ENCODE results near the gene IL1RL2.

IL1RL2 gene

DNA sequence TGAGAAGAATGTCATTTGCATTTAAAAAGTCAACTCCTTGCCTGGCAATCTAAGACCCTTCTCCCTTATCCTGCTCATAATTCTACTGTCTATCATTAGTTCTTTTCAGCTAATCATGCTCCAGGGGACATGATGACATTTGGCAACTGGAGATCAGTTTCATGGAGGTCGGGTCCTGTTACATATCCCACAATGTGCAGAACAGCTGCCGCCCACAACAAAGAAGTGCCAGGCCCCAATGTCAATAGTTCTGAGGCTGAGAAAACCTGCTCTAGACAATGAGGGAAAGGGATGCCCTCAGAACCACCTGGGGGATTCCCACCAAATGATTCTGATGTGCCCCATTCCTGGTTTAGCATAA, 71.2 kb downstream of the IL1RL2 start:
- TF ChIP-seq, protein P1, sequence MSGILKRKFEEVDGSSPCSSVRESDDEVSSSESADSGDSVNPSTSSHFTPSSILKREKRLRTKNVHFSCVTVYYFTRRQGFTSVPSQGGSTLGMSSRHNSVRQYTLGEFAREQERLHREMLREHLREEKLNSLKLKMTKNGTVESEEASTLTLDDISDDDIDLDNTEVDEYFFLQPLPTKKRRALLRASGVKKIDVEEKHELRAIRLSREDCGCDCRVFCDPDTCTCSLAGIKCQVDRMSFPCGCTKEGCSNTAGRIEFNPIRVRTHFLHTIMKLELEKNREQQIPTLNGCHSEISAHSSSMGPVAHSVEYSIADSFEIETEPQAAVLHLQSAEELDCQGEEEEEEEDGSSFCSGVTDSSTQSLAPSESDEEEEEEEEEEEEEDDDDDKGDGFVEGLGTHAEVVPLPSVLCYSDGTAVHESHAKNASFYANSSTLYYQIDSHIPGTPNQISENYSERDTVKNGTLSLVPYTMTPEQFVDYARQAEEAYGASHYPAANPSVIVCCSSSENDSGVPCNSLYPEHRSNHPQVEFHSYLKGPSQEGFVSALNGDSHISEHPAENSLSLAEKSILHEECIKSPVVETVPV (CRISPR knock-in tag; IDR thresholded peaks at IDR 0.05), result no peak
- TF ChIP-seq BACH2 (CRISPR knock-in tag; IDR thresholded peaks at IDR 0.05; ENCODE audit: borderline replicate concordance) (no peak), ARNTL (CRISPR knock-in tag; IDR thresholded peaks at IDR 0.05; ENCODE audit: borderline replicate concordance, low read depth) (no peak), ZNF70 (CRISPR knock-in tag; IDR thresholded peaks at IDR 0.05) (no peak), ZC3H10 (CRISPR knock-in tag; IDR thresholded peaks at IDR 0.05) (no peak), ZFP30 (CRISPR knock-in tag; IDR thresholded peaks at IDR 0.05) (no peak), ISL1 (CRISPR knock-in tag; IDR thresholded peaks at IDR 0.05) (no peak), PPARA (CRISPR knock-in tag; IDR thresholded peaks at IDR 0.05; ENCODE audit: borderline replicate concordance) (no peak), ZFP3 (CRISPR knock-in tag; IDR thresholded peaks at IDR 0.05) (no peak), RARB (CRISPR knock-in tag; IDR thresholded peaks at IDR 0.05) (no peak)
- TF ChIP-seq, protein P2, sequence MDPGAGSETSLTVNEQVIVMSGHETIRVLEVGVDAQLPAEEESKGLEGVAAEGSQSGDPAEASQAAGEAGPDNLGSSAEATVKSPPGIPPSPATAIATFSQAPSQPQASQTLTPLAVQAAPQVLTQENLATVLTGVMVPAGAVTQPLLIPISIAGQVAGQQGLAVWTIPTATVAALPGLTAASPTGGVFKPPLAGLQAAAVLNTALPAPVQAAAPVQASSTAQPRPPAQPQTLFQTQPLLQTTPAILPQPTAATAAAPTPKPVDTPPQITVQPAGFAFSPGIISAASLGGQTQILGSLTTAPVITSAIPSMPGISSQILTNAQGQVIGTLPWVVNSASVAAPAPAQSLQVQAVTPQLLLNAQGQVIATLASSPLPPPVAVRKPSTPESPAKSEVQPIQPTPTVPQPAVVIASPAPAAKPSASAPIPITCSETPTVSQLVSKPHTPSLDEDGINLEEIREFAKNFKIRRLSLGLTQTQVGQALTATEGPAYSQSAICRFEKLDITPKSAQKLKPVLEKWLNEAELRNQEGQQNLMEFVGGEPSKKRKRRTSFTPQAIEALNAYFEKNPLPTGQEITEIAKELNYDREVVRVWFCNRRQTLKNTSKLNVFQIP (CRISPR knock-in tag; IDR thresholded peaks at IDR 0.05; ENCODE audit: borderline replicate concordance, low read depth), result no peak
- ATAC-seq, result no peak

DNA sequence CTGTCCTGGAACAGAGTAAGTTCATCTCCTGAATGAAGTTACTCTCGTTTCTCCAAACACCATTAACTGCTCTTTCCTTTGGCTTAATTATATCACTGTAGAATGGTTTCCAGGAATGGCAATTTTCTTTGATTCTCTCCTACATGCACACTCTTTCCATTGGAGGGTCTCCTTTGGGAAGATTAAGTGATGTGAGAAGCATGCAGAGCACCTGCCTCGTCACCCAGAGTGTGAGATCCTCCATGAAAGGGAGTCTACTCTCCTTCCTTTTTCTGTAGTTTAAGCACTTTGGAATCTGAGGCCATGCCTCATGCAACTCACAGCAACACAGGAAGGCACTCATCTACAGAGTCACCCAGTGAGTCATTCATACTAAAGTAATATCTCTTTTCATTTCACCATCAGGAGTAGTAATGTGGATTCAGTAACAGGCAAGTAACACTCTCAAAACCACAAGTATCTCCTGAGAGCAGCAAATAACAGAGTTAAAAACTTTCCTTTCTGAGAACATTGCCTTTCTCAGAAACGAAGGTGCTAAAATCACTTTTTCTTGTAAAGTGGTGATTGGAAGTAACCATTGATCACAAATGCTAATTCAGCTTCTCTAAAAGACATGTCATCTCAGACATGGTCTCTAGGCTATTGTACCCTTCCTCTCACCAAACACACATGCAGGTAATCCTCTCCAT, 71.7 kb downstream of the IL1RL2 start:
- ATAC-seq, result peak; percentile 89

DNA sequence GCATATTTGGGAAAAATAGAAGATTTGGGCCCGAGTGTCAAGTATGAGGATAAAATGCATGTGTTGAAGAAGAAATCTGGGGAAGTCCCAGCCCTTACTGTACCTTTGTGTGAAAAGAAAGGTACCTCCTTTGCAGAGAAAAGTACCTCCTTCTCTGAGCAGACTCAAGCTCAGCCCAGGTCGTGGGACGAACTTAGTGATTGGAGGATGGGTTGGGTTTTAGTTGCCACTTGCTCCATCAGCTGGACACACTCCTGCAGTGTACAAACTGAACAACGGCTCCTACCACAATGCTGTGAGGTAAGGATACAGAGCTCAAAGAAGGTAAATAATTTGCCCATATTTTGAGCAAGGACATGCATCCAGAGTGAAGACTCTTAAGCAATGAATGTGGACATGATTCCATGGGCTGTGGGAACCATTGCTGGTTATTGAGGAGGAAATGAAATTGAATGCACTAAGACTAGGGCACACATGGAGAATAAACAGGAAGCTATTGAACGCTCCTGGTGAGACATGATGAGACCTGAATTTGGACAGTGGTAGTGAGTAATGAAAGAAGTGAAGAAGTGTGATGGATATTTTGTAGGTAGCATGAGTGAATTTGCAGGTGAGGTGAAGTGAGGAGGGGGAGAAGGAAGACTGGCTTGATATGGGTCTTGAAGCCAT, 74.8 kb downstream of the IL1RL2 start:
- no peak for TF ChIP-seq ARNTL (CRISPR knock-in tag; IDR thresholded peaks at IDR 0.05; ENCODE audit: borderline replicate concordance, low read depth)
- TF ChIP-seq ISL1 (CRISPR knock-in tag; IDR thresholded peaks at IDR 0.05), result no peak
- TF ChIP-seq RARB (CRISPR knock-in tag; IDR thresholded peaks at IDR 0.05), result no peak
- TF ChIP-seq ZFP30 (CRISPR knock-in tag; IDR thresholded peaks at IDR 0.05), result no peak
- TF ChIP-seq SNAI2 (CRISPR knock-in tag; IDR thresholded peaks at IDR 0.05), result no peak
- TF ChIP-seq GLIS3 (CRISPR knock-in tag; IDR thresholded peaks at IDR 0.05), result no peak
- TF ChIP-seq, protein P3, sequence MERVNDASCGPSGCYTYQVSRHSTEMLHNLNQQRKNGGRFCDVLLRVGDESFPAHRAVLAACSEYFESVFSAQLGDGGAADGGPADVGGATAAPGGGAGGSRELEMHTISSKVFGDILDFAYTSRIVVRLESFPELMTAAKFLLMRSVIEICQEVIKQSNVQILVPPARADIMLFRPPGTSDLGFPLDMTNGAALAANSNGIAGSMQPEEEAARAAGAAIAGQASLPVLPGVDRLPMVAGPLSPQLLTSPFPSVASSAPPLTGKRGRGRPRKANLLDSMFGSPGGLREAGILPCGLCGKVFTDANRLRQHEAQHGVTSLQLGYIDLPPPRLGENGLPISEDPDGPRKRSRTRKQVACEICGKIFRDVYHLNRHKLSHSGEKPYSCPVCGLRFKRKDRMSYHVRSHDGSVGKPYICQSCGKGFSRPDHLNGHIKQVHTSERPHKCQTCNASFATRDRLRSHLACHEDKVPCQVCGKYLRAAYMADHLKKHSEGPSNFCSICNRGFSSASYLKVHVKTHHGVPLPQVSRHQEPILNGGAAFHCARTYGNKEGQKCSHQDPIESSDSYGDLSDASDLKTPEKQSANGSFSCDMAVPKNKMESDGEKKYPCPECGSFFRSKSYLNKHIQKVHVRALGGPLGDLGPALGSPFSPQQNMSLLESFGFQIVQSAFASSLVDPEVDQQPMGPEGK (CRISPR knock-in tag; IDR thresholded peaks at IDR 0.05; ENCODE audit: borderline replicate concordance), result no peak
- TF ChIP-seq TOX (CRISPR knock-in tag; IDR thresholded peaks at IDR 0.05; ENCODE audit: borderline replicate concordance), result no peak
- ATAC-seq, result no peak

More for the DNA sequence above, 71.7 kb downstream of the IL1RL2 start:
- TF ChIP-seq ZC3H10 (CRISPR knock-in tag; IDR thresholded peaks at IDR 0.05) (0 out of 2 replicates have a peak, but pooled peaks have one; percentile 55), TOX (CRISPR knock-in tag; IDR thresholded peaks at IDR 0.05; ENCODE audit: borderline replicate concordance) (peak; percentile 45; the same call in 1 of the 2 replicates), OSR1 (CRISPR knock-in tag; IDR thresholded peaks at IDR 0.05) (peak; percentile 80; the same call in 1 of the 2 replicates)
- TF ChIP-seq, protein P4, sequence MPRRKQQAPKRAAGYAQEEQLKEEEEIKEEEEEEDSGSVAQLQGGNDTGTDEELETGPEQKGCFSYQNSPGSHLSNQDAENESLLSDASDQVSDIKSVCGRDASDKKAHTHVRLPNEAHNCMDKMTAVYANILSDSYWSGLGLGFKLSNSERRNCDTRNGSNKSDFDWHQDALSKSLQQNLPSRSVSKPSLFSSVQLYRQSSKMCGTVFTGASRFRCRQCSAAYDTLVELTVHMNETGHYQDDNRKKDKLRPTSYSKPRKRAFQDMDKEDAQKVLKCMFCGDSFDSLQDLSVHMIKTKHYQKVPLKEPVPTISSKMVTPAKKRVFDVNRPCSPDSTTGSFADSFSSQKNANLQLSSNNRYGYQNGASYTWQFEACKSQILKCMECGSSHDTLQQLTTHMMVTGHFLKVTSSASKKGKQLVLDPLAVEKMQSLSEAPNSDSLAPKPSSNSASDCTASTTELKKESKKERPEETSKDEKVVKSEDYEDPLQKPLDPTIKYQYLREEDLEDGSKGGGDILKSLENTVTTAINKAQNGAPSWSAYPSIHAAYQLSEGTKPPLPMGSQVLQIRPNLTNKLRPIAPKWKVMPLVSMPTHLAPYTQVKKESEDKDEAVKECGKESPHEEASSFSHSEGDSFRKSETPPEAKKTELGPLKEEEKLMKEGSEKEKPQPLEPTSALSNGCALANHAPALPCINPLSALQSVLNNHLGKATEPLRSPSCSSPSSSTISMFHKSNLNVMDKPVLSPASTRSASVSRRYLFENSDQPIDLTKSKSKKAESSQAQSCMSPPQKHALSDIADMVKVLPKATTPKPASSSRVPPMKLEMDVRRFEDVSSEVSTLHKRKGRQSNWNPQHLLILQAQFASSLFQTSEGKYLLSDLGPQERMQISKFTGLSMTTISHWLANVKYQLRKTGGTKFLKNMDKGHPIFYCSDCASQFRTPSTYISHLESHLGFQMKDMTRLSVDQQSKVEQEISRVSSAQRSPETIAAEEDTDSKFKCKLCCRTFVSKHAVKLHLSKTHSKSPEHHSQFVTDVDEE (CRISPR knock-in tag; IDR thresholded peaks at IDR 0.05), result no peak

Measured in SK-N-SH treated with all-trans-retinoic acid at 6 μM for 48 hours (cell line).